ENCODE data around the gene FILIP1L.

GRCh38 chr3:99795573-99795972 lies 318.7 kb downstream of the FILIP1L start:
- TF ChIP-seq, protein P1, sequence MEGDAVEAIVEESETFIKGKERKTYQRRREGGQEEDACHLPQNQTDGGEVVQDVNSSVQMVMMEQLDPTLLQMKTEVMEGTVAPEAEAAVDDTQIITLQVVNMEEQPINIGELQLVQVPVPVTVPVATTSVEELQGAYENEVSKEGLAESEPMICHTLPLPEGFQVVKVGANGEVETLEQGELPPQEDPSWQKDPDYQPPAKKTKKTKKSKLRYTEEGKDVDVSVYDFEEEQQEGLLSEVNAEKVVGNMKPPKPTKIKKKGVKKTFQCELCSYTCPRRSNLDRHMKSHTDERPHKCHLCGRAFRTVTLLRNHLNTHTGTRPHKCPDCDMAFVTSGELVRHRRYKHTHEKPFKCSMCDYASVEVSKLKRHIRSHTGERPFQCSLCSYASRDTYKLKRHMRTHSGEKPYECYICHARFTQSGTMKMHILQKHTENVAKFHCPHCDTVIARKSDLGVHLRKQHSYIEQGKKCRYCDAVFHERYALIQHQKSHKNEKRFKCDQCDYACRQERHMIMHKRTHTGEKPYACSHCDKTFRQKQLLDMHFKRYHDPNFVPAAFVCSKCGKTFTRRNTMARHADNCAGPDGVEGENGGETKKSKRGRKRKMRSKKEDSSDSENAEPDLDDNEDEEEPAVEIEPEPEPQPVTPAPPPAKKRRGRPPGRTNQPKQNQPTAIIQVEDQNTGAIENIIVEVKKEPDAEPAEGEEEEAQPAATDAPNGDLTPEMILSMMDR (IDR thresholded peaks at IDR 0.05; ENCODE audit: low read length) = no peak
- TF ChIP-seq EZH2phosphoT487 (IDR thresholded peaks at IDR 0.05; ENCODE audit: low read length) = no peak

Data from MM.1S (cell line).